HG03064 (cell line): ENCODE results near the gene C6orf163.
A peak's percentile ranks its signal among the peaks of the same experiment; 100 is the strongest.

Experiments
- ATAC-seq: cut with Tn5 transposase; IDR thresholded peaks from one replicate; pipeline ENCODE4 v1.9.1; 2021; ENCODE audit warnings: low read depth; ENCODE audit not compliant: unreplicated experiment

C6orf163 gene

GRCh38 chr6:87407901-87408720 lies 63.5 kb downstream of the C6orf163 start, which contains the start of gene CFAP206:
Gene CFAP206 (plus strand): TSS chr6:87407972. CDS start chr6:87409840, 1,868 bp downstream.
- peak; percentile 85 for ATAC-seq

DNA sequence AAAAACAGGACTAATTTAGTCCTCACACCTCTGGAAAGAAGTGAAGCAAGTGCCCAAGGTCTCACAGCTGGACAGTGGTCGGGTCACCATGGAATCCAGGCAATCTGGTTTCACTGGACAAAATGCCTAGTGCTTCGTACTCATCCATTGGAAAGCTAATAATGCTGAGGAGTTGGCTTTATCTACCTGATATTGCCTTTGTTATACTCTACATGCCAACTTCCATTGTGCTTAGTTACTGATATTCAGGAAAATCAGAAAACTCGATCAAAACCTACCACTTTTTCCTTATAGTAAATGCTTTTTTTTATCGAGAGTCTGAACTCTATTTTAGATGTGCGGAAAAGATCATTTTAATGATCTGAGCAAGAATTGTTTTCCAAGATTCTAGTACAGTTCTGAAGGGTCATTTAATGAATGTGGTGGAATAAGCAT lies 64.1 kb downstream of the C6orf163 start:
- ATAC-seq: no peak
